Measurements from ENCODE around the gene CDC42SE1.

DNA sequence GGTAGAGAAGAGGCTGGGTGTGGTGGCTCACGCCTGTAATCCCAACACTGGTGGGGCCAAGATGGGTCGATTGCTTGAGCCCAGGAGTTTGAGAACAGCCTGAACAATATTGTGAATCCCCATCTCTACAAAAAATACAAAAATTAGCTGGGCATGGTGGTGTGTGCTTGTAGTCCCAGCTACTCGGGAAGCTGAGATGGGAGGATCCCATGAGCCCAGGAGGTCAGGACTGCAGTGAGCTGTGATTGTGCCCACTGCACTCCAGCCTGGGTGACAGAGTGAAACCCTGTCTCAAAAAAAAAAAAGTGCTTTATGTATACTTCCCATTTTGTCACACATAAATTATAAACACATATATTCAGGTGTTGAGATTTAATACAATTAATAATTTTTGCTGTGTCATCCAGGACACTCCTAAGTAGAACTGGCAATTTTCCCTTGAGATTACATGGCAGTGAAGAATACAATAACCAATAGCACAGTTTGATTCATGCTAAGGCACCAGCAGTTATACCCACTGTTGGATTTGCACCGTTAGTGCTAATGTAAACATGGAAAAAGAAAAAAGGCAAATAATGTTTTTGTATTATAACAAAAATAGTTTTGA is 26.6 kb upstream of the CDC42SE1 start:
- TF ChIP-seq EZH2 (IDR thresholded peaks at IDR 0.05; ENCODE audit: insufficient read depth, low read length) (no peak), CTCF (IDR thresholded peaks at IDR 0.05; ENCODE audit: insufficient read depth, low read depth, low read length) (no peak)

All from astrocyte (in vitro differentiated cells and primary cell).